HepG2 (cell line): Measurements from ENCODE around the gene IGLON5. TPM values are rescaled to one million over a fixed set of nuclear protein-coding genes. Genes with fewer than 3 reads are reported as not detected.

Experiments
- ATF7-NPFF ChIP-seq: sonication (generic); formaldehyde crosslinking; IDR thresholded peaks from 2 replicates; pipeline ENCODE4 v1.8.1; 2023; ENCODE audit warnings: mild to moderate bottlenecking, low read depth, missing genetic modification reagents, moderate library complexity
- GTF2F1 ChIP-seq: fragments of 150-350 bp; IDR thresholded peaks from 2 replicates; pipeline ENCODE4 v1.6.1; 2014; ENCODE audit warnings: low read length
- IKZF1 ChIP-seq: fragments of 450-650 bp; IDR thresholded peaks from 2 replicates; pipeline ENCODE4 v1.7.1; 2016
- IRF9 ChIP-seq: sonication (generic); formaldehyde crosslinking; IDR thresholded peaks from 2 replicates; pipeline ENCODE4 v1.8.0; 2022; ENCODE audit warnings: missing genetic modification reagents, mild to moderate bottlenecking, borderline replicate concordance
- LRRFIP1 ChIP-seq: sonication (generic); formaldehyde crosslinking; conservative IDR thresholded peaks from 2 replicates; pipeline ENCODE4 v1.4.0; 2020; ENCODE audit warnings: missing genetic modification reagents
- MED13 ChIP-seq: sonication (generic); formaldehyde crosslinking; IDR thresholded peaks from 2 replicates; pipeline ENCODE4 v1.5.0; 2020; ENCODE audit warnings: missing genetic modification reagents
- RBFOX2 ChIP-seq: fragments of 200-400 bp; formaldehyde crosslinking; IDR thresholded peaks from 2 replicates; pipeline ENCODE4 v1.6.1; 2017; ENCODE audit warnings: low read depth, mild to moderate bottlenecking, low read length
- REST ChIP-seq, 2 experiments: IDR thresholded peaks; 2 replicates each; pipeline ENCODE4 v1.6.1; 2011 to 2012; ENCODE audit warnings: low read length in 2 of 2, borderline replicate concordance in 1 of 2, low read depth in 1 of 2, mild to moderate bottlenecking in 1 of 2, moderate library complexity in 1 of 2
- RFX5 ChIP-seq: IDR thresholded peaks from 2 replicates; pipeline ENCODE4 v1.6.1; 2011; ENCODE audit warnings: low read depth, low read length, improper control_type of control experiment
- TEAD3 ChIP-seq: optimal IDR thresholded peaks from 2 replicates; pipeline ENCODE3; 2016; ENCODE audit warnings: borderline replicate concordance
- ZNF121 ChIP-seq: sonication (generic); formaldehyde crosslinking; IDR thresholded peaks from 2 replicates; pipeline ENCODE4 v1.5.0; 2020; ENCODE audit warnings: mild to moderate bottlenecking, missing genetic modification reagents
- ZNF235 ChIP-seq: sonication (generic); formaldehyde crosslinking; IDR thresholded peaks from 2 replicates; pipeline ENCODE4 v1.8.1; 2023; ENCODE audit warnings: mild to moderate bottlenecking, missing genetic modification reagents, borderline replicate concordance
- ZNF274 ChIP-seq: sonication (generic); formaldehyde crosslinking; IDR thresholded peaks from 2 replicates; pipeline ENCODE4 v1.5.1; 2020; ENCODE audit warnings: mild to moderate bottlenecking, missing genetic modification reagents
- ZNF281 ChIP-seq: sonication (generic); formaldehyde crosslinking; IDR thresholded peaks from 2 replicates; pipeline ENCODE4 v1.4.0; 2020; ENCODE audit warnings: missing genetic modification reagents, borderline replicate concordance
- ZNF430 ChIP-seq: sonication (generic); formaldehyde crosslinking; IDR thresholded peaks from 2 replicates; pipeline ENCODE4 v1.9.0; 2021; ENCODE audit warnings: mild to moderate bottlenecking, missing genetic modification reagents
- ZNF501 ChIP-seq: sonication (generic); formaldehyde crosslinking; IDR thresholded peaks from 2 replicates; pipeline ENCODE4 v1.5.1; 2020; ENCODE audit warnings: mild to moderate bottlenecking, moderate library complexity, missing genetic modification reagents
- ZNF598 ChIP-seq: sonication (generic); formaldehyde crosslinking; IDR thresholded peaks from 2 replicates; pipeline ENCODE4 v1.5.1; 2020; ENCODE audit warnings: mild to moderate bottlenecking, missing genetic modification reagents, borderline replicate concordance
- ZNF768 ChIP-seq: sonication (generic); formaldehyde crosslinking; IDR thresholded peaks from 2 replicates; pipeline ENCODE4 v1.4.0; 2020; ENCODE audit warnings: missing genetic modification reagents
- ZNF816 ChIP-seq: sonication (generic); formaldehyde crosslinking; IDR thresholded peaks from 2 replicates; pipeline ENCODE4 v1.8.0; 2022; ENCODE audit warnings: missing genetic modification reagents, mild to moderate bottlenecking, borderline replicate concordance
- polyA plus RNA-seq, 8 experiments: library from polyadenylated mRNA; depleted of rRNA in 3 of 8; stranded (reverse) in 7 of 8; unstranded in 1 of 8; fragments of >200 nt; fragmentation: Illumina TruSeq in 4 of 8; extraction: Trizol in 4 of 8; gene quantifications; 2 replicates each; pipeline versions ENCODE4 v1.2.1 to v1.2.3, GENCODE V29; 2011 to 2016; ENCODE audit warnings: low read depth in 4 of 8, missing spikeins in 1 of 8, mixed read lengths in 1 of 8; ENCODE audit not compliant: insufficient read depth in 1 of 8
- total RNA-seq, 5 experiments: library from RNA; depleted of rRNA; stranded (reverse); fragments of >200 nt; fragmentation: Illumina TruSeq; extraction: Trizol; gene quantifications; 2 replicates each; pipeline ENCODE4 v1.2.3, GENCODE V29; 2016; ENCODE audit warnings: low read depth in 1 of 5

IGLON5 gene
- total and polyA plus RNA-seq, 2 of the 13 experiments (the other 11 are each of a cell fraction or from before 2014, with no cell fraction given) = 0.04 to 5.7 TPM

- TF ChIP-seq MED13 (CRISPR knock-in tag) (no peak), REST (IDR thresholded peaks at IDR 0.05; ENCODE audit: borderline replicate concordance in 1 of 2, low read depth in 1 of 2, low read length in 2 of 2) (no peak), ZNF235 (no peak), RFX5 (no peak), ZNF816 (no peak), TEAD3 (CRISPR knock-in tag) (peak; percentile 39), IKZF1 (no peak), ZNF501 (CRISPR knock-in tag) (0 out of 2 replicates have a peak, but pooled peaks have one; percentile 41), IRF9 (CRISPR knock-in tag) (no peak), GTF2F1 (no peak), ZNF598 (CRISPR knock-in tag) (no peak), ZNF768 (CRISPR knock-in tag) (peak; percentile 99), ZNF121 (no peak), ZNF430 (CRISPR knock-in tag) (no peak), ATF7-NPFF (CRISPR knock-in tag) (no peak), RBFOX2 (peak; percentile 59), ZNF281 (CRISPR knock-in tag) (peak; percentile 55; the same call in 1 of the 2 replicates), LRRFIP1 (CRISPR knock-in tag) (no peak), ZNF274 (no peak)
These were observed 31.5 kb downstream of the IGLON5 start (continued) for GRCh38 chr19:51342631-51343569.
